22Rv1 (cell line): ENCODE results near the gene TM4SF18.

Experiments used
- CTCF ChIP-seq: fragments of 450-650 bp; IDR thresholded peaks from 2 replicates; pipeline ENCODE4 v1.5.1; 2017; ENCODE audit warnings: mild to moderate bottlenecking
- ZFX ChIP-seq: fragments of 450-650 bp; IDR thresholded peaks from 2 replicates; pipeline ENCODE4 v1.6.1; 2017; ENCODE audit warnings: antibody characterized with exemption, borderline replicate concordance

- TF ChIP-seq CTCF (no peak), ZFX (no peak)
These were observed 44.8 kb downstream of the TM4SF18 start for GRCh38 chr3:149288655-149289054.
